HCT116 (cell line): ENCODE results near the gene TMEM269. TPM values are rescaled to one million over a fixed set of nuclear protein-coding genes. Genes with fewer than 3 reads are reported as not detected.
A peak's percentile ranks its signal among the peaks of the same experiment; 100 is the strongest.

Experiments used
- ATAC-seq: fragments of 200-7000 bp; cut with Tn5 transposase; 2 replicates; pipeline ENCODE4 v1.9.1; 2020; ENCODE audit warnings: mild to moderate bottlenecking, moderate library complexity
- BruUV-seq: library from RNA; stranded (reverse); fragments of 400-500 nt; replicated peaks from 2 replicates; lab custom pipeline; 2021; lab: Mats Ljungman, UMichigan
- CTCF ChIA-PET: fragments of 300-600 bp; sonication (Branson Sonifier 250); formaldehyde crosslinking; loops from one replicate; lab custom pipeline; 2021; ENCODE audit warnings: antibody characterized with exemption; lab: Charles Lee
- POLR2A ChIA-PET: fragments of 300-600, 350-600 bp; sonication (Branson Sonifier 250); formaldehyde crosslinking; loops from one replicate; lab custom pipeline; 2021; ENCODE audit warnings: antibody characterized with exemption; lab: Charles Lee
- RAD21 ChIA-PET, 2 experiments: fragments of 300-600 bp; sonication (Branson Sonifier 250); formaldehyde crosslinking; loops; one replicate each; lab custom pipeline; 2023; ENCODE audit warnings: low total read pairs in 2 of 2; ENCODE audit not compliant: uncharacterized antibody in 2 of 2, unreplicated experiment in 2 of 2, low non-redundant PET in 1 of 2; lab: Charles Lee
- DNase-seq: peaks from one replicate; pipeline ENCODE4 v3.0.0-alpha.2; 2010; ENCODE audit warnings: low read depth, low spot score
- H2AFZ ChIP-seq: fragments of 200-600 bp; shearing (Covaris generic), sonication (generic); 2 replicates; pipeline ENCODE4 v1.6.1; 2017; ENCODE audit warnings: low read depth, mixed run types, mixed read lengths, antibody characterized with exemption, low read length; ENCODE audit not compliant: poor library complexity, severe bottlenecking
- H3K27ac ChIP-seq: 2 replicates; pipeline ENCODE4 v1.5.1; 2012; ENCODE audit warnings: low read depth, low read length
- H3K27me3 ChIP-seq: fragments of 200-600 bp; sonication (generic); 2 replicates; pipeline ENCODE4 v1.6.1; 2016; ENCODE audit warnings: mixed run types, low read length, mixed read lengths; ENCODE audit not compliant: insufficient read depth
- H3K36me3 ChIP-seq, 2 experiments: fragments of 200-500 bp in 1 of 2; fragments of 200-600 bp in 1 of 2; sonication (Bioruptor generic) in 1 of 2; sonication (generic) in 1 of 2; 2 replicates each; pipeline versions ENCODE4 v1.5.1 to v1.6.1; 2014 to 2016; ENCODE audit warnings: low read length in 2 of 2, inconsistent platforms in 1 of 2, mixed read lengths in 1 of 2, mixed run types in 1 of 2; ENCODE audit not compliant: insufficient read depth in 2 of 2, control insufficient read depth in 1 of 2
- H3K4me1 ChIP-seq, 2 experiments: fragments of 200-600 bp in 1 of 2; sonication (generic) in 1 of 2; 2 replicates each; pipeline versions ENCODE4 v1.5.1 to v1.6.1; 2012 to 2017; ENCODE audit warnings: low read length in 2 of 2, inconsistent platforms in 1 of 2, mild to moderate bottlenecking in 1 of 2, mixed read lengths in 1 of 2, mixed run types in 1 of 2, moderate library complexity in 1 of 2; ENCODE audit not compliant: insufficient read depth in 2 of 2, control insufficient read depth in 1 of 2
- H3K4me2 ChIP-seq: fragments of 200-600 bp; sonication (generic); 2 replicates; pipeline ENCODE4 v1.6.1; 2017; ENCODE audit warnings: mixed run types, low read length, mixed read lengths
- H3K4me3 ChIP-seq, 2 experiments: fragments of 200-600 bp in 1 of 2; sonication (generic) in 1 of 2; replicated peaks in 1 of 2; 2 replicates each; pipeline ENCODE4 v1.5.1; 2011 to 2016; ENCODE audit warnings: low read length in 2 of 2, control low read depth in 1 of 2, low read depth in 1 of 2, mild to moderate bottlenecking in 1 of 2, mixed read lengths in 1 of 2, mixed run types in 1 of 2
- H3K79me2 ChIP-seq: fragments of 200-600 bp; sonication (generic); 2 replicates; pipeline ENCODE4 v1.6.1; 2017; ENCODE audit warnings: mild to moderate bottlenecking, mixed run types, low read length, moderate library complexity, mixed read lengths; ENCODE audit not compliant: insufficient read depth
- H3K9ac ChIP-seq: fragments of 200-600 bp; sonication (generic); 2 replicates; pipeline ENCODE4 v1.6.1; 2016; ENCODE audit warnings: low read length, mixed read lengths
- H3K9me2 ChIP-seq: fragments of 200-600 bp; sonication (generic), shearing (Covaris generic); 2 replicates; pipeline ENCODE4 v1.6.1; 2017; ENCODE audit warnings: mixed run types, mild to moderate bottlenecking, moderate library complexity; ENCODE audit not compliant: insufficient read depth
- H3K9me3 ChIP-seq, 2 experiments: fragments of 200-500 bp in 1 of 2; fragments of 200-600 bp in 1 of 2; sonication (Bioruptor generic) in 1 of 2; sonication (generic) in 1 of 2; 2 replicates each; pipeline ENCODE4 v1.6.1; 2014 to 2017; ENCODE audit warnings: low read length in 2 of 2, mixed read lengths in 2 of 2, inconsistent platforms in 1 of 2, low read depth in 1 of 2, mild to moderate bottlenecking in 1 of 2, mixed run types in 1 of 2, moderate library complexity in 1 of 2; ENCODE audit not compliant: control insufficient read depth in 1 of 2, insufficient read depth in 1 of 2
- H4K20me1 ChIP-seq: fragments of 200-600 bp; sonication (generic), shearing (Covaris generic); 2 replicates; pipeline ENCODE4 v1.6.1; 2017; ENCODE audit warnings: mixed run types, mild to moderate bottlenecking, moderate library complexity; ENCODE audit not compliant: insufficient read depth
- ATF3 ChIP-seq: IDR thresholded peaks from 2 replicates; pipeline ENCODE4 v1.6.1; 2012
- CEBPB ChIP-seq: IDR thresholded peaks from 2 replicates; pipeline ENCODE4 v1.6.1; 2012; ENCODE audit warnings: low read depth
- EGR1 ChIP-seq: IDR thresholded peaks from 2 replicates; pipeline ENCODE4 v1.6.1; 2012; ENCODE audit warnings: low read depth
- EZH2 ChIP-seq: fragments of 200-600 bp; sonication (generic); IDR thresholded peaks from 2 replicates; pipeline ENCODE4 v1.6.1; 2017; ENCODE audit warnings: antibody characterized with exemption, mixed run types
- JUND ChIP-seq: IDR thresholded peaks from 2 replicates; pipeline ENCODE4 v1.6.1; 2012
- POLR2A ChIP-seq: IDR thresholded peaks from 2 replicates; pipeline ENCODE4 v1.7.0; 2011; ENCODE audit warnings: borderline replicate concordance; ENCODE audit not compliant: insufficient read depth, insufficient read length; ENCODE audit errors: extremely low read depth
- POLR2AphosphoS5 ChIP-seq: IDR thresholded peaks from 2 replicates; pipeline ENCODE4 v1.6.1; 2011; ENCODE audit warnings: mild to moderate bottlenecking, low read depth, low read length, moderate library complexity
- SIN3A ChIP-seq: IDR thresholded peaks from 2 replicates; pipeline ENCODE4 v1.6.1; 2012; ENCODE audit warnings: low read depth
- SP1 ChIP-seq: IDR thresholded peaks from 2 replicates; pipeline ENCODE4 v1.6.1; 2012; ENCODE audit warnings: low read depth
- TCF7L2 ChIP-seq: IDR thresholded peaks from 2 replicates; pipeline ENCODE4 v1.7.0; 2011; ENCODE audit warnings: borderline replicate concordance, inconsistent platforms; ENCODE audit not compliant: insufficient read depth, insufficient read length; ENCODE audit errors: extremely low read depth
- YY1 ChIP-seq: IDR thresholded peaks from 2 replicates; pipeline ENCODE4 v1.6.1; 2011; ENCODE audit warnings: low read length, low read depth, moderate library complexity, mild to moderate bottlenecking; ENCODE audit not compliant: insufficient replicate concordance; ENCODE audit errors: extremely low read depth
- ZFX ChIP-seq: fragments of 450-650 bp; IDR thresholded peaks from 2 replicates; pipeline ENCODE4 v1.6.1; 2017
- intact Hi-C: fragments of 100-400 bp; cut with micrococcal nuclease; formaldehyde crosslinking; loops from 2 replicates; pipeline ENCODE4 v1.10.0; 2022
- total RNA-seq: library from RNA; stranded (reverse); gene quantifications from one replicate; pipeline ENCODE4 v1.2.1, GENCODE V29; 2021; ENCODE audit not compliant: unreplicated experiment
- TF ChIP-seq, protein P1 (sequence below): IDR thresholded peaks from 2 replicates; pipeline ENCODE4 v1.6.1; 2012
- TF ChIP-seq, protein P2 (sequence below), 3 experiments: fragments of 200-600 bp in 1 of 3; sonication (generic) in 1 of 3; IDR thresholded peaks in 2 of 3; conservative IDR thresholded peaks in 1 of 3; 2 replicates each; pipeline ENCODE4 v1.5.1; 2012 to 2017; ENCODE audit warnings: low read depth in 2 of 3, low read length in 2 of 3, antibody characterized with exemption in 1 of 3, borderline replicate concordance in 1 of 3, control low read depth in 1 of 3, mild to moderate bottlenecking in 1 of 3, mixed read lengths in 1 of 3, mixed run types in 1 of 3, moderate library complexity in 1 of 3; ENCODE audit not compliant: insufficient read depth in 1 of 3

TMEM269 gene
- total RNA-seq, 1 experiment from 2014 or later = 0.34 TPM

DNA sequence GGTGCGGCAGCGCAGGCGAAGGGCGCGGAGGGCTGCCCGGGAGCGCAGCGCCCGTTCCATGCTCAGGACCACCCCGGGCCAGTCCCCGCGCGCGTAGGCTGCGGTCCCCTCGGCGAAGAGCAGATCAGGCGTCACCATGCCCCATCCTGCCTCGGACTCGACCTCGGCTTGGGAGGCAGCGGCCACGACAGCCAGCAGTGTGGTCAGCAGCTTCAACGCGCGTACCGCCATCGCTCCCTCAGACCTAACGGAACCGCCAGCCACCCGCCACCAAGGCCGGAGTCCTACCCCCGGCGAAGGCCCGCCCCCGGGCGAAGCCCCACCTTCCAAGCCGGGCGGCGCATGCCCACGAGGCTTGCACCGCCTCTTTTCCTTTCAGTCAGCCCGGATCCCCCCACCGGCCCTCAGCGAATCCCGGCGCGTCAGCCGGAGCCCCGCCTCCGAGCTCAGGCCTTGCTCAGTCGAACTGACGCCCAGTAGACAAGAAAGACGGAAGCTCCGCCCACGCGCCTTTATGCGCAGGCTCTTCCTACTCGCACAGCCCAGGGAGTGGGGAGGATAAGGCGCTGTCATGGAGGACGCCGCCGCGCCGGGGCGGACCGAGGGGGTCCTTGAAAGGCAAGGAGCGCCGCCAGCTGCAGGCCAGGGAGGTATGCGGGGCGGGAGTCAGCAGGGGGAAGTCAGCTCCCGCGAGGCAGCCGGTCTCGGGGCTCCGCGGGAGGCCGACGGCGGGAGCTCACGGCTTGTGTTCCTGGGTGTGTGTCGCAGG lies 17.9 kb upstream of the TMEM269 start, which contains the start of the genes C1orf50 and P3H1:
TSS of gene C1orf50 (plus strand) at position 509 of the 769 bp plus-strand sequence. CDS start at position 572, 63 bp downstream.
TSS of gene P3H1 (minus strand) at position 288 of the 769 bp plus-strand sequence. CDS start at position 231, 57 bp downstream.
- DNase-seq (peak; percentile 96), ATAC-seq (peak; percentile 92)
- Histone ChIP-seq H3K27ac (peak within 1 kb of the TSS; percentile 70), H3K9ac (peak within 1 kb of the TSS; percentile 81), H3K9me3 (no peaks in the 10 kb centered on the region), H3K4me2 (peak within 1 kb of the TSS; percentile 77), H3K79me2 (peaks cover 19% of the 10 kb centered on the region), H3K27me3 (no peaks in the 10 kb centered on the region), H3K4me3 (peak within 1 kb of the TSS; percentile 76 to 84), H3K36me3 (peaks cover 0 to 2% of the 10 kb centered on the region in 2 experiments; a peak in 2 of 4 replicates), H3K9me2 (no peaks in the 10 kb centered on the region), H2AFZ (peak within 1 kb of the TSS; percentile 60), H4K20me1 (no peaks in the 10 kb centered on the region; the same call in 1 of the 2 replicates), H3K4me1 (peaks cover 11 to 18% of the 10 kb centered on the region in 2 experiments; a peak in 3 of 4 replicates)
- POLR2A ChIA-PET = interaction anchor here (1.4 to 1.9 kb wide), 2 partner anchors 11 to 85 kb away, joined by 4 to 5 read pairs; partner anchors contain the start of gene YBX1
- TF ChIP-seq, protein P1, sequence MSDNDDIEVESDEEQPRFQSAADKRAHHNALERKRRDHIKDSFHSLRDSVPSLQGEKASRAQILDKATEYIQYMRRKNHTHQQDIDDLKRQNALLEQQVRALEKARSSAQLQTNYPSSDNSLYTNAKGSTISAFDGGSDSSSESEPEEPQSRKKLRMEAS = peak; percentile 27; the same call in 1 of the 2 replicates
- TF ChIP-seq, protein P2, sequence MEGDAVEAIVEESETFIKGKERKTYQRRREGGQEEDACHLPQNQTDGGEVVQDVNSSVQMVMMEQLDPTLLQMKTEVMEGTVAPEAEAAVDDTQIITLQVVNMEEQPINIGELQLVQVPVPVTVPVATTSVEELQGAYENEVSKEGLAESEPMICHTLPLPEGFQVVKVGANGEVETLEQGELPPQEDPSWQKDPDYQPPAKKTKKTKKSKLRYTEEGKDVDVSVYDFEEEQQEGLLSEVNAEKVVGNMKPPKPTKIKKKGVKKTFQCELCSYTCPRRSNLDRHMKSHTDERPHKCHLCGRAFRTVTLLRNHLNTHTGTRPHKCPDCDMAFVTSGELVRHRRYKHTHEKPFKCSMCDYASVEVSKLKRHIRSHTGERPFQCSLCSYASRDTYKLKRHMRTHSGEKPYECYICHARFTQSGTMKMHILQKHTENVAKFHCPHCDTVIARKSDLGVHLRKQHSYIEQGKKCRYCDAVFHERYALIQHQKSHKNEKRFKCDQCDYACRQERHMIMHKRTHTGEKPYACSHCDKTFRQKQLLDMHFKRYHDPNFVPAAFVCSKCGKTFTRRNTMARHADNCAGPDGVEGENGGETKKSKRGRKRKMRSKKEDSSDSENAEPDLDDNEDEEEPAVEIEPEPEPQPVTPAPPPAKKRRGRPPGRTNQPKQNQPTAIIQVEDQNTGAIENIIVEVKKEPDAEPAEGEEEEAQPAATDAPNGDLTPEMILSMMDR (IDR thresholded peaks at IDR 0.05 in 2 of 3, conservative IDR thresholded peaks at IDR 0.05 in 1 of 3; ENCODE audit: borderline replicate concordance in 1 of 3, insufficient read depth in 1 of 3, low read depth in 2 of 3, low read length in 2 of 3) = no peak
- TF ChIP-seq EGR1 (peak; percentile 95), POLR2A (peak; percentile 86), ZFX (peak; percentile 64), TCF7L2 (peak; percentile 34), POLR2AphosphoS5 (peak; percentile 97), CEBPB (no peak), JUND (no peak), SP1 (no peak), ATF3 (no peak), SIN3A (peak; percentile 77; the same call in 1 of the 2 replicates), EZH2 (no peak), YY1 (peak; percentile 83)
- CTCF ChIA-PET = interaction anchor here (0.7 to 3.4 kb wide), 11 partner anchors 9 to 593 kb away, joined by 3 to 25 read pairs (median 5); partner anchors contain the start of gene ZNF691
- BruUV-seq = no TSS peak
- intact Hi-C loops = loop anchor here (10.0 kb wide), 1 partner anchor 1422 kb away; no protein-coding TSS in a partner anchor
- RAD21 ChIA-PET = interaction anchor here (0.6 to 1.7 kb wide), 4 partner anchors 21 to 307 kb away, joined by 3 to 8 read pairs (median 6); partner anchors contain the start of gene ZNF691 (in 1 of the 2)
